Measurements from ENCODE around the gene CIITA.
A peak's percentile ranks its signal among the peaks of the same experiment; 100 is the strongest.
"Not testable (repeated sequence)": the region's sequence is repeated elsewhere in the genome, so short reads cannot be mapped to it uniquely, and the experiment has no call there.

CIITA gene

DNA sequence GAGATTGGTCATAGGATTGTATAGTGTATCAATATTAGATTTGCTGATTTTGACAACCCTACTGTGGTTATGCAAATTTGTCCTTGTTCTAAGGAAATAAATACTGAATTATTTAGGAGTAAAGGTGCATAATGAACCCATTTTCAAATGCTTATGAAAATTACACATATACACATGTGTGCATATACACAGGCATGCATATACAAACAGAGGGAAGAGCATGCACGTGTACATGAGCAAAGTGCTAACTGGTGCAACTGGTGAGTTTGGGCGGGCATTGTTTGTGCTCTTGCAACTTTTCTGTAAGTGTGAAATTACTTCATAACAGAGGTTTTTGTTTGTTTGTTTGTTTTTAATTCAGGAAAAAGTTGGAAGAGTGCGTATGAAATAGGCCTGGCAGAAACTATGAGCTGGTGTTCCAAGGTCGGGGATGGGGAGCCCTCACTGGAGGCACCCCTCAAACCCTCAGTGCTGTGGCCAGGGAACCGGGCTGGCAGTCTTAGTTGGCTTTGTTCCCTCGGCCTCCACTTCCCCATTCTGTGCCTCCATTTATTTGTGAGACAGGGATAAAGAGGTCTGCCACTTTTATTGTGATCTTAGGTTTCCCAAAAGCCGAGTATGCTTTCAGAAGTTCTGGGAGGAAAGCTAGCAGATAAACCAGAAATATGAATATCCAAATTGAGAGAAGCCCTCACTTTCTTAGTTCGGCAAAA, 59.4 kb downstream of the CIITA start:
- no peak for DNase-seq

DNA sequence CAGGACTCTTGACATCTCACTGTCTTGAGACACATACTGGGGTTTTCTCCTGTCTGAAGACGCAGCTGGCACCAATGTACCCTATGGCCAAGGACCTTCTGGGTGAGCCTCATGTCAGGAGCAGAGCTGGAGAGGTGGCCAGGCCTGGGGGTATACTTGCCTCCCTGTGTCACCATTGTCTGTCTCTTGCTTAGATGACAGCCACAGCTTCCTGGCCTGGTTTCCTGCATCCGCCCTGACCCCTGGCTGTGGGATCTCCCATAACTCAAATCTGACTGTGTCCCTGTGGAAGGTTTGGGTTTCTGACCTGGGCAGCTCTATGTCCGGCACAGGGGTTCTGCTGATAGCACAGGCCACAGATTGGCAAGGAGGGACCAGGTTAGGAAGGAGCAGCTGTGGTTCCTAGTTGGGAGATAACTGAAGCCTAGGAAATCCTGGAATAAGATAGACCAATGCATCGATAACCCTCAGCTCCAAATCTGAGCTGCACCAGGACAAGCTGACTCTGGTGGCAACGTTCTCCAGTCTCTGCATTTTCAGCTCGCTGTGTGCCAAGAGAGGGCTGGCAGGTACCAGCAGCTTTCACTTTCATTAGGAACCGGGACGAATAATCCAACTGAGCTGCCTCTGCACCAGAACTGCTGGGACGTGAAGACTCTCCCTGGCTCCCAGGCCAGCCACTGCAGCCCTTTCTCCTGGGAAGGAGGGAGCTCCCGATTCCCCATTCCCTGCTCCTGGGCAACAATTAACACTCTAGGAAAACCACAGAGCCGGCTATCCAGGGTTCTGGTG, 60.3 kb downstream of the CIITA start:
- DNase-seq, result peak in 1 of 2 donors; percentile 31

DNA sequence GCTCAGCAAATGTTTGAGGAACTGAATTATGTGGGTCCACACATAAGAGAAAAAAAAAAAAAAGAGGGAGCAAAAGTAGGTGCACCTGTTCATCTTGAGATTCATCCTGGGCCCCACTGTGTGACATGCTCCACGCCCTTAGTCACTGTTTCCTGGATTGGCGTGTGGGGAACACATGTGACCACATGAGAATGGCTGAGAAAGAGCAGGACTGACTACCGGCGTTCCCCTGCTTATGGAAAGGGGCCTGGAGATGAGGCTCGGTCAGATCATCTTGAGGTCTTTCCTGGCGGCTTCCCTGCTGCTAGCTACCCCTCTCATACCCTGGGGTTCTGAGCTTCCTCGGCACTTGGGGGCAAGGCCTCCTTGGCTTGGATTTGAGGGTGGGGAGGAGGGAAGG, 61.3 kb downstream of the CIITA start:
- no peak for DNase-seq

DNA sequence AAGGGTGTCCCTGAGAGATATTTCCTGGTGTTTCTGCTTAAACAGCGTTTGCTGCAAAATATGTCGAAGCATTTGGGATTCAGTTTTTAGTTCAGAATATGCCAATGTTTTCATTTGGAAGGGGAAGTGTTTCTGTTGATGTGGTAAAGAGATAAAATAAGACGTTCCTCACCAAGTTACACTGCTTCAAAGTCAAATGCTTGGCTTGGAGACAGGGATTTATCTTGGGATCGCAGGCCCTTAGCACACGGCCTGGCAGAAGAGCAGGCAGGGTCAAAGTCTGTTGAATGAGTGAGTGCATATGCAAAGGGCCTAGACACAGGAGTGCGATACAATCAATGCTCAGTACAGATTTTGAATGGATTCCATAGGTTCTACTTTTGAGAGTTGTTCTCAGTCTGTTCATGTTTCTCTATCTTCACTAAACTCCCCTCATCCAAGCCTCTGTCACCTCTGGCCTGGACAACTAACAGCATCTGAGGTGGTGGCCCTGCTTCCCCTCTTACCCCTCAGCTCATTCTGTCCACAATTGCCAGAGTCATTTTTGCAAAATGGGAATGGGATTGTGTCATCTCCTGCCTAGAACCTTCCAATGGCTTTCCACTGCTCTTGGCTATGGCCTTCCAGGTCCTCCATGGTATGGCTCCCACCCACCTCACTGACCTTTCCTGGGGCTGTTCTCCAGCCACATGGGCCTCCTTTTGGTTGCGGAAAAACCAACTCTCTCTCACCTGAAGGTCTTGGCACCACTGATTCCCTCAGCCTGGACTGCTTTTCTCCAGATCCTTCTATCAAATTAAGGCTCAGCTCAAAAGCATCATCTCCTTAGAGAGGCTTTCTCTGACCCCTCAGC, 62.0 kb downstream of the CIITA start:
- no peak for DNase-seq

DNA sequence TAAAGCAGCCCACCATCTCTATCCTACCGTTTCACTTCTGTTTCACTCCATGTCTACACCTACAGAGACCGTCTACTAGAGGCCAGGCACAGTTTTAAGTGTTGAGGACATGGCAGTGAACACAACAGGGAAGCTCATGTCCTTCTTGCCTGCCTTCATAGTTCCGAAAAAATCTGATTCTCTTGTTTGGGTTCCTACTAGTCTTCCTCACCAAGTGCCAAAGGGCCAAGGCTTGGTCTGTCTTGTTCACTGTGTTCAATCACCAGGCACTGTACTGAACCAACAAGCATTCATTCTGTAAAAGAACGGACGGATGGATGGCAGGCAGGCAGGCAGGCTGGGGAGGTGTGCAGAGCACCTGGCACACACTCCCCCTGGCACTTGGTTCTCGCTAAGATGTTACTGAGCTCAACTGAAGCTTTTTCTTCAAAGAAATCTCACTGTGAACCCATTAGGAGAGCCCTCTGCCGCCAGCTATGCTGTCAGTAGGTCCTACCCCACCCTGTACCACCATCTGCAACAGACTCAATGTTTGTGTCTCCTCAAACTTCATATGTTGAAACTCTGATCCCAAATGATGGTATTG, 62.7 kb downstream of the CIITA start:
- no peak for DNase-seq

DNA sequence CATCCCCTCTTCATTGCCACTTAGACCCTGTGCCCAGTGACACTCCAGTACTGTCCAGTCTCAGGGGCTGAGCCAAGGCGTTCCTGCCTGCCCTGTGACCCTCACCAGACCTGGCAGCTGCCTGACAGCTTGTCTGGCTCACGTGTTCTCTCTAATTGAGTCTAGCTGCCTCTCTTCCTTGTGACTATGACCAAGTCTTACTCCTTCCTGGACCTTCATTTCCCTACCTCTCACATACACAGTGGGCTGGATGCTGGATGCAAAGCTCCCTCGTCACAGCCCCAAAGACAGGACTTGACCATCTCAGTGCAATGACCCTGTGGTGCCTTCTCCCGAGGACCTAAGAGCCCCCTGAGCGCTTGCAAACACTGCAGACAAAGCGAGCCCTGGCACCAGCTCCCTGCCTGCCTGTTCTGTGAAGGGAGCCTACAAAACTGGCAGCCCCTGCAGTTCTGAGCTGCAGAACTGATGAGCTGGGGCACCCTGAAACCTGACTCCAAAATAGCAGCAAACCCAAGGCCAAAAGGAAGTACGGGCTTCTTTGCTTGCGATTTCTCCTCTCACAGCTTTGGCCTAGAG, 63.6 kb downstream of the CIITA start:
- DNase-seq, result no peak

DNA sequence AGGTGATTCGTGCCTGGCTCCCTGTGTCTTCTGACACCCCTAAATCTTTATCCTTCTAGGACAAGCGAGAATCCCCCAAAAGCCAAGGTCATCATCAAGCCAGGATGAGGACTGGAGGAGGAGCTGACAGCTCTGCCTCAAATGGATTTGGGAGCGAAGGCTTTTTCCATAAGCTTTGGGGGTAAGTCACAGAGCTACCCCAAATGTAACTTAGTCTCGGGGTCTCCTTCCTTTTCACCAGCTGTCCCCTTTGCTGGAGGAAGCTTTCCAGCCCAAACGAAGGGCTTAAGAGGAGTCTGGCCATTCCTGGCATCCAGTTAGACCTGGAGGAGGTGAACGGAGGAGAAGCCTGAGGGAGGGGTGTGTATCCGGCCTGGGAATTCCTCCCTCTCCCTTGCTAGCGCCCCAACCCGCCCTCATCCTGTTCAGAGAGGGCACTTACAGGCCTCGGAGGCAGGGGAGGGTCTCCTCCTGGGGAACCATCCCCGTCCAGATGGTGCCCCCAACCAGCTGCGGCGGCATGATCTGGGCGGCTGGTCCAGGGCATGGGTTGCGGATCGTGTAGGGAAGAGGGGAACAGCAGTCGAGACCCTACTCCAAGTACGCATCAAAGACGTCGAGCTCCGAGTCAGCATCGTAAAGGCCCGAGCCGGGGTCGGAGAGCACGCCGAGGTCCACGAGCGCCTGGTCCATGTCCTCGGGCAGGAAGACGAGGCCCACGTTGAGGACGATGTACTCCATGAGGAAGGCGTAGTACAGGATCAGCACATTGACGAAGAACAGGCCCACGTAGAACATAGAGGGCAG, 64.3 kb downstream of the CIITA start:
- DNase-seq, result peak in 1 of 2 donors; percentile 17

DNA sequence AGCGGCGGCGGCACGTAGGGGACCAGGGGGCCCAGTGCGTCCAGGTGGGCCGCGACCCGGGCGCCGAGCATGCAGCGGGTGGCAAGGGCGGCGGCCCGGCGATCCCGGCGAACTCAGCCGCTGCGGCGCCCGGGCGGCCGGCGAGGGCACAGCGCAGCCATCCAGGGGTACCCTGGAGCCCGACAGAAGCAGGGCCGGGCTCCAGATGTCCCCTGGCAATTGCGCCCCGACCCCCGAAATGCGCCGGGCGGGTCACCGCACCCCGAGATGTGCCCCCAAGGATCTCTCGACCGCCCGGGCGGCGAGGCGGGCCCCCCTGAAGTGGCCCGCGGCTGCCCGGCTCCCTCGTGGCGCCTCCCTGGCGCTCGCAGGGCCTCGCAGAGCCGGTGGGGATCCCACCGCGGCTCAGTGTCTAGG, 64.9 kb downstream of the CIITA start:
- not testable (repeated sequence) for DNase-seq

DNA sequence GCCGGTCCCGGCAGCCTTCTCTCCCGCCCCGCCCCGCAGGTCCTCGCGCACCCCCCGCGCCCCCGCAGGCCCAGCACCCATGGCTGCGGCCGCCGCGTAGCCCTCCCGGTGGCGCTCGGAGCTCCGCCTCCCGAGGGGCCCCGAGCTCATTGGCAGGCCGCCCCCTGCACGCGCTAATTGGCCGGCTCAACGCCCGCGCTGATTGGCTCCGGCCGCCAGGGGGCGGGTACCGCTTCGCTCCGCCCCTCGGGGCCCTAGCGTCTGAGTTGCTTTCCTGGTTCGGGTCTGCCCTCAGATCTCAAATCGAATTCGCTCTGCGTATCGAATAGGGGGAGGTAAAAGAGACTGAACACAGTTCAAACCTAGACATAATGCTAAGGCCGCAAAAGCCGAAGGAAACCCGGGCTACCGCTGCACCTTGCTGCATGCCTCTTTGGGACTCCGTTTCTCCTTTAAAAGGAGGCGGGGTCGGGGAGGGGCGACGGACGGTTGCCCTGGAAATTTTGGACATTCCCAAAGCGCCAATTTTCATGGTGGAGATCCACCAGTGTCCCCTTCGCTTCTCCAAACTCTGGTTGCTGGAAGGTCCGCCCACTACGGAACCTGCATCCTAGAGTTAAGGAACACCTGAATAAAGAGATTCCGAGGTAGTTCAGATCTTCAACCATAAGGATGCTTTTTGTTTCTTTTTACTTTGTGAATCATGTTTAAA, 65.5 kb downstream of the CIITA start, which contains the start of gene DEXI:
DEXI (minus strand) TSS at position 117 of the 712 bp plus-strand sequence. CDS start 463 bp downstream, outside the sequence.
- DNase-seq, result peak; percentile 87 to 96

DNA sequence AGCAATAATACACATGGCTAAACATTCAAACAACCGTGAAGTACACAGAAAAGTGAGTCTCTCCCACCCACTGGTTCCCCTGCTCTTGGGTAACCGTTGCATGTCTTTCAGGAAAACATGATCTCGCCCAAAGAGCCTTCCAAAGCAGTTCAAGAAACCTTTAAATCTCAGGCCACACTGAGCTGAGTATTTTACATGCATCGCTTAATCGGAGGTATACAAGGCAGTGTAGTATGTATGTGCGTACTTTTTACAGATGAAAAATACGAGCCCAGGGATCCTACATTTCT, 66.0 kb downstream of the CIITA start:
- no peak for DNase-seq

DNA sequence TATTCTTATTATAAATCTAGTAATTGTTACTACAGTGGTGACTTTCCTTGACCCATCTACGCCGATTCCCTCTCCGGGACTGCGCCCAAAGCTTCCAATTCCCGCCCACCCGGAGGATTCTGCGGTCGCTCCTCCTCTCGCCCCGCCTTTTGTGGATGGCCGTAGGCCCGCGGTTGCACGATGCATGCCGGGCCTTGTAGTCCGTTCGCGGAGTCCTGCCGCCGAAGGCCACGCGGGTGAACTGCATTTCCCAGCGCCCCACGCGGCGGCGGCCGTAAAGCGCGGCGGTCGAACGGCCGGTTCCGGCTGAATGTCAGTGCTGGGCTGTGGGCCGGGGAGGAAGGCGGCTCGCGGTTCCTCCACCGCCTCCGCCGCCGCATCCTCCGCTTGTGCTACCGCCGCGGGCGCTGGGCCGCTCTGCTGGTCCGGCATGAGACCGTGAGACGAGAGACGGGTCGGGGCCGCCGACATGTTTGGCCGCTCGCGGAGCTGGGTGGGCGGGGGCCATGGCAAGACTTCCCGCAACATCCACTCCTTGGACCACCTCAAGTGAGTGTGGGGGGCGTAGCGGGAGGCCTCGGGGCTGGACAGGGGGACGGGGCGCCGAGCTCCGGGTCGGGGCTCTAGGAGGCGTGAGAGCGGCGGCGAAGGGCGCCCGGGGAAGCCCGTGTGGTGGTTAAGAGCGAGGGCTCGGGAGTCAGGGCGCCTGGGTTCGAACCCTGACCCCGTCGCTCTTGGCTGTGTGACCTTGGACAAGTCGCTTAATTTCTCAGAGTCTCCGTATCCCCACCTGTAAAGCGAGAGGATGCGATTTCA, 67.5 kb downstream of the CIITA start, which contains the start of gene CLEC16A:
CLEC16A (plus strand) TSS at position 316 of the 816 bp plus-strand sequence; CDS start at position 470, 154 bp downstream.
- peak; percentile 96 to 99 for DNase-seq

DNA sequence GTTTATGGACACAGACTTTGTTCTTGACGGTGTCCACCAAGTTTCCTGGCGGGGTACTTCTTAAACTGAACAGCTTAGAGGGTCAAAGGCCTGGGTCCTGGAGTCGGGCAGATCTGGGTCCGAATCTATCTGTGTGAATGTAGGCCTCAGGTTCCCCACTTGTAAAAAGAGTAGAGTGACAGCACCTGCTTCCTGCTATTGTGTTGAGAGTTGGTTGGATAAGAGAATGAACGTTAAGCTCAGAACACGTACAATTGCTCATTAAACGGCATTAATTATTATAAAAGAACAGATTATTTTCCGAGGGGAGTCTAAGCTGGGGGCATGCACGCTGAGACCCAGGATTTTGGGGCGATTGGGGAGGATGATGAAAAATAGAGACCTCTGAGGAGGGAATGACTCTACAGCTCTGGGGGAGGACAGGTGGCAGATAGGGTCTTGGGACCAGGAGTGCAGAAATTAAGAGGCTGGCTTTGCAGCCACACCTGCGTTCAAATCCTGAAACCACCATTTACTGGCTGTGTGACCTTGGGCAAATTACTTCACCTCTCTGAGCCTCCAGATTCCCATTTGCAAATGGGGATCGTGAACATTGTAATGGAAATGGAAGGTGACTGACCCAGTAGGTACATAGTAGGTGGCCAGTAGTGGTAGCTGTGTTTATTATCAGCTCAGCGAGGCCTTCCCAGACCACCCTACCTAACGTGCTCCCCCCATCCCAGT, 68.2 kb downstream of the CIITA start:
- DNase-seq, result no peak

DNA sequence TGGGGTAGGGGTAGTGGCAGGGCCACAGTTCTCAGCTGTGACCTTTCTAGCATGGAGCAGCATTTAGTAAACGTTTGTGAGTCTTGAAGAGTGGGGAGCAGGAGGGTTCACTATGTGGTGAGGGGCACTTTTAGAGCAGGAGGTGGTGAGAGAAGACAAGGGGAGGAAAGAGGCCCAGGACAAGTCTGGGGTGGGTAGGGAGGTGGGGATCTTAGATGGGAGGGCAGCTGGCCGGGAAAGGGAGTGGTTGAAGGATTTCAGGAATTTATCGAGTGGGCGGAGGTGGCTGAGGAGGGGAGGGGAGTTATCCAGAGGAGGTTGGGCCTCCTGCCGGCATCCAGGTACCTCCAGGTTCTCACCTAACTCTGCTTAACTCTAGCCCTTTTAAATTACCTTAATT, 69.3 kb downstream of the CIITA start:
- no peak for DNase-seq

DNA sequence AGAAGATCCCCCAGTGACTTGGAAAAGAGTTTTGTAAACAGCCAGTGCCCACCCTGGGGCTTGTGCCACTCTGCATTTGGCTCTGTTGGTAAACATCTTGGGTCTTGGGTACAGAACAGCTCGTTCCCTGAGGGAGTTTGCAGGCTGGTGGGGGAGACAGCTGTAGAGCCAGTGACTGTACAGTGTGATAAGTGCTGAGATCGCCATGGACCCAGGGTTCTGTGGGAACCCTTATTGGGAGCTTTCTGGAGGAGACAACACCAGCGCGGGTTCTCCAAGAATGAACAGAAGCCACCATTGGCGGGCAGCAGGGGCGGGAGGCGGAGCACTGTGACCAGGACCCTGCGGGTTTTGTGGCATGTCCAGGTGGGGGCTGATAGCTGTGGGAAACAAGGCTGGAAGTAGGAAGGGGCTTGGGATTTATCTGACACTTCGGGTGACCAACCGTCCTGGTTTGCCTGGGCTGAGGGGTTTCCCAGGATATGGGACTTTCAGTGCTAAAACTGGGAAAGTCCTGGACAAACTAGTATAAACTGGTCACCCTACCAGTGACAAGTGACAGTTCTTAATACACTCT, 70.3 kb downstream of the CIITA start:
- no peak for DNase-seq

DNA sequence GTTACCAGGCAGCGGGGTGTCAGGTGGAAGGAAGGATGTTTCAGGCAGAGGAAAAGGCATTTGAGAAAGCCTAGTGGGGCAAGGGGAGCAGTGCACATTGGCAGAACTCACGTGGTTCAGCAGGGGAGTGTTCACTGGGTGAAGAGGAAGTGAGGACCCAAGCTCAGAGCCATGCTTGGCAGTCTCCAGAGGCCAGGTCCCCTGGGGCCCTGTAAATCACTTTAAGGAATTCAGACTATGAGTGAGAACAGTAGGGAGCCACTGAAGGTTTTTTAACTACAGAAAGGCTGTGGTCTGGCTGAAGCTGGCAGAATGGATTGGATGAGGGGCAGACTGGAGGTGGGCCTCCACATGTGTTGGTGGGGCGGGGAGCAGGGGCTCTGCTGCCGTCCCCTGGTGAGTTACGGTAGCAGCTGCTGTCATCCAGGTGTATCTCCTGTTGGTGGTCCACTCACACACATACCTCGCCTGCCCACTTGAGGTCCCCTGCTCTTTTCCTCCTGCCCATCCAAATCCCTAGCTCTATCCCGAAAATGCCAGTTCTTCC, 72.5 kb downstream of the CIITA start:
- peak in 1 of 2 donors; percentile 6 for DNase-seq

DNA sequence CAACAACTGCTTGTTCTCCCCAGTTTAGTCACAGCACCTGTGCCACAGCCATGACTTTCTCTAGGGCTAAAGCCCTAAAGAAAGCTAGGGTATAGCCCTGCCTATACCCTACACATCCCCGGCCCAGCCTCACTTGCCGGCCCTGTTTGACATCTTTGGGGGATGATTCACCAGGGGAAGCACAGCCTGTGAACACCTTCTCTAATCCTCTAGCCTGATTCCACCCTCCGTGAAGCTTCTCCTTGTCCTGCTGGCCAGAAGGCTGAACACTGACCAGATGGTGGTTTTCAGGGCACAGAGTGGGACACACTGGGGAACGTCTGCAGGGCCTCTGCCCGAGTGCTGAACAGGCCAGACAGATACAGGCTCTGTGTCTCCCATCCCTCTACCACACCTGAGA, 73.4 kb downstream of the CIITA start:
- no peak for DNase-seq

DNA sequence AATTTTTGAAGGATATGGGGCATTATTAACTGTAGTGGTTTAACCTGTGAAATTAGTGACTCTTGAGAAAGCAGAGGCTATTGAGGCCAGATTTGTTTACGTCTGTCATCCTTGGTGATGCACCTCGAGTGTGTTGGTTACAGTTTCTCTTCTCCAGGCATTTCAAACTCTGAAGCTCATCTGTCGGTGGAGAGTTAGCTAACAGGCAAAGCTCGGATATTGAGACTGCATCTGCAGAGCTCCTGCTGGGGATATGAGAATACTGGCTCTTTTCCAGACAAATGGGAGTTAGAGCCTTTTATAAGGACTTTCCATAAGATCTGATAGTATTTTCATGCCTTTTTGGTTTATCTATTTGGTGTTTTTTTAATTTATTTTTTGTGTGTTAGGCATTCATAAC, 74.0 kb downstream of the CIITA start:
- DNase-seq, result no peak

DNA sequence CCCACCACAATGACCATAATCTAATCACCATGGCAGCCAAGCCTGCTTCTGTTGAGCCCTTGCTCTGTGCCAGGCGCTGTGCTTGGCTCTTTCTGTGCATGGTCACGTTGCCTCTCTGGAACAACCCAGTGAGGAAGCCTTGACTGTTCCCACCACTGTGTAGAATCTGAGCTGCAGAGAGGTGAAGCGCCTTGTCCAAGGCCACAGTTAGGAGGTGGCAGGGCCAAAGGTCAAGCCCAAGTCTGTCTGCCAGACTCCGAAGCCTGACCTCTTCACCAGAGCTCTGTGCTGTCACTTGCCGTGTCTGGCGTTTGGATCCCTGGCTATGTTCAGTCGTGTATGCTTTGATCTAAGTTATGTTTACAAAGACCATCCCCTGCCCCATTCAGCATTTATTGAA, 77.9 kb downstream of the CIITA start:
- DNase-seq, result no peak

Measured in hippocampal formation (tissue), 2 donors.